Liver (tissue), 3 donors: ENCODE measurements around the gene INPP5A.

Source experiments
- CTCF ChIP-seq: fragments of 150-350 bp; IDR thresholded peaks from 2 replicates; pipeline ENCODE4 v1.5.1; 2017; ENCODE audit warnings: improper control_type of control experiment, low read depth, low read length; ENCODE audit not compliant: missing input control
- GABPA ChIP-seq, 2 donors: IDR thresholded peaks in 1 of 2; conservative IDR thresholded peaks in 1 of 2; 2 replicates each; pipeline ENCODE4 v1.6.1; 2016; ENCODE audit warnings: antibody characterized with exemption in 2 of 2, mild to moderate bottlenecking in 1 of 2, moderate library complexity in 1 of 2
- HNF4A ChIP-seq, 2 donors: conservative IDR thresholded peaks; 2 replicates each; pipeline ENCODE4 v1.6.1; 2016; ENCODE audit warnings: antibody characterized with exemption in 2 of 2, mild to moderate bottlenecking in 2 of 2
- MAX ChIP-seq: IDR thresholded peaks from 2 replicates; pipeline ENCODE4 v1.6.1; 2016; ENCODE audit warnings: antibody characterized with exemption
- NR2F2 ChIP-seq: IDR thresholded peaks from 2 replicates; pipeline ENCODE4 v1.6.1; 2016; ENCODE audit warnings: antibody characterized with exemption
- RAD21 ChIP-seq, 2 donors: IDR thresholded peaks; 2 replicates each; pipeline ENCODE4 v1.6.1; 2016; ENCODE audit warnings: antibody characterized with exemption in 2 of 2, mild to moderate bottlenecking in 2 of 2
- REST ChIP-seq: IDR thresholded peaks from 2 replicates; pipeline ENCODE4 v1.6.1; 2016; ENCODE audit warnings: antibody characterized with exemption, mild to moderate bottlenecking
- RXRA ChIP-seq, 2 donors: IDR thresholded peaks; 2 replicates each; pipeline ENCODE4 v1.6.1; 2017 to 2018; ENCODE audit warnings: antibody characterized with exemption in 2 of 2, mild to moderate bottlenecking in 1 of 2
- TAF1 ChIP-seq: conservative IDR thresholded peaks from 2 replicates; pipeline ENCODE4 v1.6.1; 2016; ENCODE audit warnings: antibody characterized with exemption, mild to moderate bottlenecking
- YY1 ChIP-seq: IDR thresholded peaks from 2 replicates; pipeline ENCODE4 v1.6.1; 2016; ENCODE audit warnings: antibody characterized with exemption, mild to moderate bottlenecking
- ZBTB33 ChIP-seq: IDR thresholded peaks from 2 replicates; pipeline ENCODE4 v1.6.1; 2016; ENCODE audit warnings: antibody characterized with exemption
- donor health status: healthy.
- donor health status: healthy.

GRCh38 chr10:132762267-132762666 lies 224.7 kb downstream of the INPP5A start:
- TF ChIP-seq CTCF (no peak), GABPA (IDR thresholded peaks at IDR 0.05 in 1 of 2, conservative IDR thresholded peaks at IDR 0.05 in 1 of 2) (no peak), MAX (no peak), ZBTB33 (no peak), REST (no peak), RXRA (IDR thresholded peaks at IDR 0.05) (no peak), TAF1 (no peak), RAD21 (IDR thresholded peaks at IDR 0.05) (no peak), HNF4A (conservative IDR thresholded peaks at IDR 0.05) (no peak), NR2F2 (no peak), YY1 (no peak)
